Endometrium (tissue), 2 donors: ENCODE data around the gene ESCO1.

ENCODE experiments used
- FAIRE-seq: peaks from 2 replicates; lab custom pipeline; 2012; peaks lifted over from hg19 to GRCh38; lab: Jason Lieb, UNC
- donor health status: control.
- donor health status: control.

Gene ESCO1

DNA sequence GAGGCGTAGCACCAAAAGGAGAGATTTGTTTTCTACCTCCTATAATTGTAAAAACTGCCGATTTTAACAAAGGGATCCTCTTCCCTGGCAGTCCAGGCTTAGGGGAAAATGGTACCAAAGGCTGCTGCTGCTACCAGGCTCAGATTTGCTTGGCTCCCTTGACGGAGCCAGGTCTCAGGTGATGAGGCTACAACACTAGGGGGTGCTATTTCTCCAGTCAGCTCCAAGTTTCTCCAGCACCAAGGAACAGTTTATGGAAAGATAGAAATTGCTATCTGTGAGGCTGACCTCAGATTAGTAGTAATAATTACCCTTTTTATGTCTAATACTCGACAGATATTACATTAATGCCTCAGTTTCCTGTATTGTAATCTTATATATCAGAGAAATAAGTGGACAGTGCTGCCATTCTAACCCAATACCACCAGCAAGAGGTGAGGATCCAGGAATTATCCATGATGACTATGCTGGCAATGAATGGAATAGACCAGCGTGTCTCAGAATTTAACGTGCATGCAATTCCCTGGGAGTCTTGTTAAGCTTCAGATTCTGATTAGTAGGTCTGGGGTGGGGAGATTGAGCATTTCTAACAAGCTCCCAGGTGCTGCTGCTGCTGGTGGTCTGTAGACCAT is 111.3 kb downstream of the ESCO1 start:
- FAIRE-seq, result no peak

DNA sequence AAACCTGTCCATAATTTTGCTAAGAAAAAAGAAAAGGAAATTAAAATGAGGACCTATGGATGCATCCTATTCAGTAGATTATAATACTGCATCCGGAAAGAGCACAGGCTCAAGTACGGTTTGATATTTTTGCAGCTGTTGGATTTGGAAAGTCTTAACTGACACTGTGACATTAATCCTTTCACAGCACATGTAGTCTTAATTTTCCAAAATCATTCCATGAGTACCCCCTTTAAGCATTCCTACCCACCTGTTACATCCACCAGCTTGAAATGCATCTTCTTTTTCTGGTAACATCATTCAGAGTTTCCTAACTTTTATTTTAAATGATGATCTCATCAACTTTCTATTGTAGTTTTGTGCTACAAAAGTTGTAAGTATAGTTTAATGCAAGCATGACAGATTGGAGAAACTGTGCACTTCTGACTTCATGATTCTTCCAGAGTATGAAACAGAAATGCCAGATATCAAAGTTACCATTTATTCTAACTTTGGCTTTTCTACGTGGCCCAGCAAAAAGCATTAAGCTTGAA is 113.5 kb downstream of the ESCO1 start:
- no peak for FAIRE-seq

GRCh38 chr18:21484851-21485636 is 115.5 kb downstream of the ESCO1 start:
- FAIRE-seq, result no peak

DNA sequence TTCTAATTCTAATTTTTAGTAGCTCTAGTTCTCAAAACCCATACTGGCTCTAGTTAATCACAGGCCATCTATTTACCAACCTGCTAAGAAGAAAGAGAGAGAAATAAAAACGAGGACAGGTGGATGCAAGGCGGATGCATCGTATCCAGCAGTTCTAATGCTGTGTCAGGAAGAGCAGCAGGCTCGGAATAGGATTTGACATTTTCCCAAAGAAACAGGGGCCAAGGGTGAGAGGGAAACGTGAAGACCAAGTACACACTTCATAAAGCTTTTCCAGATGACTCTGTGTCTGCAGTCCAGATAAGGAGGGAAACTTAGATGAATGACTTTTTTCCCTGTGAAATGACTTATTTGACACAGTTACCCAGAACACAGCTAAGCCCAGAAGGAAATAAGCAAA is 117.5 kb downstream of the ESCO1 start:
- FAIRE-seq, result no peak

DNA sequence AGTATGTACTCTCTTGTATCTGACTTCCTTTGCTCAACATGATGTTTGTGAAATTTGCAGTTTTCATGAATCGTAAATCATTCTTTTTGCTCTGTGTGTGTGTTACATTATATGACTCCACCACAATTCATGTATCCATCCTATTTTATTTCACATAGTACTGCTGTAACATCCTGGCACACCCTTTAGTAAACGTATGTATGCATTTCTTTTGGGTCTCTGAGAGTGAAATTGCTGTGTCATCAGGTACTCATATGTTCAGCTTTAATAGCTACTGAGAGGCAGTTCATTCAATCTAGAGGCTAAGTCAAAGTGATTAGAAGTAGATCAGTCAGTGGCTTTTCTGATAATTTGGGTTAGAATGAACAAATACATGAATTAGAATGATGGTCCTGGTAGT is 118.8 kb downstream of the ESCO1 start:
- no peak for FAIRE-seq

- FAIRE-seq, result no peak
These were observed 120.8 kb downstream of the ESCO1 start for GRCh38 chr18:21479721-21480120.
